Dermis microvascular lymphatic vessel endothelial cell (primary cell): Measurements from ENCODE around the gene MUC2. TPM values are rescaled to one million over a fixed set of nuclear protein-coding genes. Genes with fewer than 3 reads are reported as not detected.

Source experiments
- DNase-seq, 2 donors: peaks; one replicate each; pipeline versions ENCODE4 v3.0.0 to v3.0.0-alpha.2; 2010; ENCODE audit warnings: low read depth in 2 of 2
- total RNA-seq: library from RNA; depleted of rRNA; stranded (reverse); fragments of >200 nt; gene quantifications from 2 replicates; pipeline ENCODE4 v1.2.1, GENCODE V29; 2014

MUC2 gene
- not detected in 2 replicates for total RNA-seq

- DNase-seq = no peak
Measured at GRCh38 chr11:1074244-1075221, at the start of gene MUC2. TSS of gene MUC2 (plus strand) at chr11:1074874.

DNA sequence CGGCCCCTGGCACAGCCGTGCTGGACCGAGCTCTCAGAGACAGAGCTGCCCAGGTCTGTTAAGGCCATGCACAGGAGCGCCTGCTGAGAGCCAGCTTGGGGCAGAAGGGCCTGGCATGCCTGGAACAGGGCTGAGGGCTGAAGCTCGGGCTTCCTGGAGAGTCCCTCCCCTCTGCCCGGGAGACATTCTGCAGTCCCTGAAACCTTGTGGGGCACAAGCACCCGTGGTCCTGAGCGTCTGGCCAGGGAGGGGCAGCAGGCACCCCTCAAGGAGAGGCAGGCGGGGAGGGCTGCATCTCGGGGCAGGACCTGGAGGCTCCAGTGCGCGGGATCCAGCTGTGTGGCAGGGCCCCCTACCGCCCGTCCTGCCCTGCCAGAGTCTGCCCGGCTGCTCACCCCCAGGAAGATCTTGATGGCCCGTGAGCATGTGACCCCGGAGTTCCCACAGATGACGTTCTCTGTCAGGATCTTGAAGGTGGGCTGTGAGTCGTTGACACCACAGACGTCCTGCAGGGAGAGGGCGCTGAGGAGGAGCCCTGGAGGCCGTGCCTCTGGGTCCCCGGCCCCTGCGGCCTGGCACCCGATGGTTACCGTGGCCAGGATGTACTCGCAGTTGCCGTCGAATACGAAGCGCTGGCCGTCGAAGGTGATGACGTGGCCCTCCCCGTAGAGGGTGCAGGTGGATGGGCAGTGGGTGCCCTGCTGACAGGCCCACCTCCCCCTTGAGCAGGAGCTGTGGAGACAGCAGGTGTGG, 49.1 kb upstream of the MUC2 start:
- DNase-seq = no peak

DNA sequence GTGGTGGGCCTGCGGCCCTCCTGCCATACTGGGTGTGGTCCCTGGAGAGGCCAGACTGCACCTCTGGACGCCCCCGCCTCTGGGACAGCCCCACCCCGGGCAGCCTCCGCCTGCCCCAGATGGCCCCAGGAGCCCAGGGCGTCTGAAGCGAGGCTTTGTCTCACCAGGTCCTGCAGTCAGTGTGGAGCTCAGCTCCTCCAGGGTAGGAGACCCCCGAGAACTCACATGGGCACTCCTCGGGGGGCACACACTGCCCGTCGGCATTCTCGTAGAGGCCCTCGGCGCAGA, 48.6 kb upstream of the MUC2 start:
- DNase-seq = no peak

GRCh38 chr11:1026641-1027482, 47.8 kb upstream of the MUC2 start:
- DNase-seq = no peak

GRCh38 chr11:1027483-1028290, 47.0 kb upstream of the MUC2 start:
- no peak for DNase-seq

GRCh38 chr11:1028291-1028540, 46.5 kb upstream of the MUC2 start:
- DNase-seq = no peak

GRCh38 chr11:1028616-1029015, 46.1 kb upstream of the MUC2 start:
- DNase-seq = no peak

GRCh38 chr11:1029051-1029450, 45.6 kb upstream of the MUC2 start:
- DNase-seq = no peak

GRCh38 chr11:1029654-1030053, 45.0 kb upstream of the MUC2 start:
- DNase-seq = no peak

DNA sequence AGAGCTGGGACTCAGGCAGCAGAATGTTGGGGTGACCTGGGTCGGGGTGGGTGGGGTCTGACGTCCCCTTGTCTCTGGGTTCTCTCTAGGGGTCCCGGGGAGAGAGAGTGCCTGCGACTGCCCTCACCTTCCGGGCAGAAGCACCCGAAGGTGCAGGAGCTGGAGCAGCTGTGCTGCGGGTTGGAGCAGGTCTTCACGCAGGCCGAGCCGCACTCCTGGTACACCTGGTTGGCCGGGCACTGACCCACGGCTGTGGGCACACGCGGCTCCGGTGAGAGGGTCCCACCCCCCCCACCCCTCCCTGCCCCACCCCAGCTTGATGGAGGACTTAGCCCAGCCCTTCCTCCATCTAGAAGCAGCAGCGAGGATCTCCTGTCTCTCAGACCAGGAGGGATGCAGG, 44.6 kb upstream of the MUC2 start:
- no peak for DNase-seq

DNA sequence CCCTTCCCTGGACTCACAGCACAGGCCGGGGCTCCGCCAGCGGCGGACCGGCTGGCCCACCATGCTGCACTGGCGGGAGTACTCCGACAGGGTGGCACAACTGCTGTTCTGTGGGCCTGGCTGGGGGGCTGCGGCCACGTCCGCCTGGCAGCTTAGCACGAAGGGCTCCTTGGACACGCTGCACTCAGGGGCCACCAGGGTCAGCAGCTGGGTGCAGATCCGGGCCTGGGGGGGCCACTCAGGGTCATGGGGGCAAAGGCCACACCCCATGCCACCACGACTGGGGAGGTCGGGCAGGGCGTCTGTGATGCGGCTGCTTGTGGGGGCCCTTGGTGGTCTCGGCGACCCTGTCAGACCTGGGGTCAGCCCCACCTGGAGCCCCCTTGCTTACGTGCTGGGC, 44.1 kb upstream of the MUC2 start:
- no peak for DNase-seq

DNA sequence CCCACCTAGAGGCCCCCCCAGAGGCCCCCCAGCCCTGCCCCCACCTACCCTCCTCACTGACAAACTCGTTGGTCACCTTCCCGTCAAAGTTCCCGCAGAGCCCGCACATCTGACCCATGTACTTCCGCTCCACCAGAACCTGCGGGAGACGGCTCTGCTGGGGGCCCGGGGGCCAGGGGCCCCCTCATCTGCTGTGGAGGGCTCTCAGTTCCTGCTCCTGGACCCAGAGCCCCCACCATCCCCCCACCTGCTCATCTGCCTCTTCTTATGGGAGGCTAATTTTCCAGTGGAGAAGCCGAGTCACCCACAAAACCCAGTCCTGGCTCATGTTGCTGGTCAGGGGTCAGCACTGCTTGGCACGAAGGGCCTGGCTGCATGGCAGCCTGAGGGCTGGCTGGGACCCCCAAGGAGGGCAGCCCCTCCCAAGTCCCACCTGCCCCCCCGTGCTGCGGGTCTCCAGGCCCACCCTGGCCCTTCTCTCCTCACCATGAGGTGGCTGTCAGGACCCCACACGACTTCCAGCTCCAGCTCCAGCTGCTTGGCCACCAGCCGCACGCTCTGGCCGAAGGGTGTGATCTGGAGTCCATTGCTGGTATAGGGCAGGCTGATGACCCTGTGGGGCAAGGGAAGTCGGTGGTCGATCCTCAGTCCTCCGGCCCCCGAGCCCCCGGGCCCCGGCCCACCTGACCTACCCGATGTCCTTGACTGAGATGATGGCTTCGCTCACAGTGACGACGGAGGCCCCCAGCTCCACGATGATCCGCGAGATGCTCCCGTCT, 43.4 kb upstream of the MUC2 start:
- DNase-seq = no peak

DNA sequence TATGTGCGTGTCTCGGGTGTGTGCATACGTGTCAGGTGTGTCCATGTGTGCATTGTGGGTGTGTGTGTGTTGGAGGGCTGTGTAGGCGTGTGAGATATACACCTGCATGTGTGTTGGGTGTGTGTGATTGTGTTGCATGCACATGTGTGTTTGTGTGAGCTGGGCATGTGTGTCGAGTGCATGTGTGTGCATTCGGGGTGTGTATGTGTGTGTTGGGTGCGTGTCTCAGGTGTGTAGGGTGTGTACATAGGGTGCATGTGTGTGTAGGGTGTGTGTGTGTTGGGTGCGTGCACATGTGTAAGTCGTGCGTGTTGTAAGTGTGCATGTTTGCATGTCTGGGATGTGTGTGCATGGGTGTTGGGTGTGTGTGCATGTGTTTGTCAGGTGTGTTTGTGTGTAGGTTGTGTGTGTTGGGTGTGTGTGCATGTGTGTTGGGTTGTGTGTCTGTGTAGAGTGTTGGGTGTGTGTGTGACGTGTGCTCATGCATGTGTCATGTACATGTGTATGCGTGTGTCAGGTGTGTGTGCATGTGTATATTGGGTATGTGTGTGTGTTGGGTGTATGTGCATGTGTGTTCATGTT, 42.3 kb upstream of the MUC2 start:
- no peak for DNase-seq

GRCh38 chr11:1033016-1033798, 41.5 kb upstream of the MUC2 start:
- no peak for DNase-seq

- no peak for DNase-seq
Measured at GRCh38 chr11:1034001-1034400, 40.7 kb upstream of the MUC2 start.

GRCh38 chr11:1034456-1035295, 40.0 kb upstream of the MUC2 start:
- DNase-seq = no peak

DNA sequence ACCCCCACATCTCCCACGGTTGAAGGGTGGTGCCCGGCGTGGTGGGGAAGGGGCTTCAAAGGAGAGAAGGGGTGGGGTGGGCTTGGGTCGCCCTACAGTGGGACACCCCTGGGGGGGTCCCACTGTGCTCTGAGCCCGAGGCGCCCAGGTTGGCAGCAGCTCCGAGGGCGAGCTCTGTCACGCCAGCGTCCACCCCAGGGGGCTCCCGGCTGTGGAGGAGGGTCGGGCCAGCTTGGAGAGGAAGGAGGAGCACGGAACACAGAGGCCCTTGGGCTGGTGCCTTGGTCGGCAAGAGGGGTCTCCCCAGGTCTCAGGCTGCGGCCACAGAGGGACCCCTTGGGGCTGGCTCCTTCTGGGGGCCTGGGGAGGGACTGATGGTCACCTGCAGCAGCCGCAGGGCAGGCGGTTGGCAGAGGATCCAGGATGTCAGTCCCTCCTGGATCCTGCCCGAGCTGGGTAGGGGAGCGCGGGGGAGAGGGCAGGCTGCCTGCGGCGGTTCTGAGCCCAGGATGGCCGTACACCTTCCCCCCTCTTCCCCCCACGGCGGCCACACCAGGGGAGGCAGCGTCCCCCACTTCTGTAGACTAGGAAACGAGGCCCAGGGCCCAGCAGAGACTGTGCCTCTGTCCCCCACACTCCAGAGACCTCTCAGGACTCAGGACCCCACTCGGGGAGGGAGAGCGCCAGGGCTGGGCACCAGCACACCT, 38.9 kb upstream of the MUC2 start:
- DNase-seq = no peak
